ENCODE measurements around the gene WDR45B.
A peak's percentile ranks its signal among the peaks of the same experiment; 100 is the strongest.
"Not testable (repeated sequence)": the region's sequence is repeated elsewhere in the genome, so short reads cannot be mapped to it uniquely, and the experiment has no call there.

The WDR45B gene

GRCh38 chr17:82585935-82586575, 62.2 kb downstream of the WDR45B start:
- DNase-seq (ENCODE audit: low read depth in 3 of 3): peak in 1 of 3 experiments; percentile 36

GRCh38 chr17:82583720-82584234, 64.5 kb downstream of the WDR45B start:
- DNase-seq (ENCODE audit: low read depth in 3 of 3): no peak

GRCh38 chr17:82582709-82583108, 65.5 kb downstream of the WDR45B start:
- DNase-seq (ENCODE audit: low read depth in 3 of 3): no peak

GRCh38 chr17:82582213-82582612, 66.0 kb downstream of the WDR45B start:
- no peak for DNase-seq (ENCODE audit: low read depth in 3 of 3)

GRCh38 chr17:82579969-82580368, 68.3 kb downstream of the WDR45B start:
- not testable (repeated sequence) for DNase-seq (ENCODE audit: low read depth in 3 of 3)

- DNase-seq (ENCODE audit: low read depth in 3 of 3): no peak
Observed at GRCh38 chr17:82577300-82577699, 70.9 kb downstream of the WDR45B start.

- not testable (repeated sequence) for DNase-seq (ENCODE audit: low read depth in 3 of 3)
Observed at GRCh38 chr17:82575581-82576221, 72.5 kb downstream of the WDR45B start.

GRCh38 chr17:82574041-82574440, 74.2 kb downstream of the WDR45B start:
- DNase-seq (ENCODE audit: low read depth in 3 of 3): no peak

- DNase-seq (ENCODE audit: low read depth in 3 of 3): no peak
Observed at GRCh38 chr17:82571855-82572254, 76.4 kb downstream of the WDR45B start.

- DNase-seq (ENCODE audit: low read depth in 3 of 3): no peak
Observed at GRCh38 chr17:82570277-82570676, 78.0 kb downstream of the WDR45B start.

GRCh38 chr17:82569621-82570020, 78.6 kb downstream of the WDR45B start:
- no peak for DNase-seq (ENCODE audit: low read depth in 3 of 3)

- DNase-seq (ENCODE audit: low read depth in 3 of 3): no peak
Observed at GRCh38 chr17:82568997-82569393, 79.2 kb downstream of the WDR45B start.

- no peak for DNase-seq (ENCODE audit: low read depth in 3 of 3)
Observed at GRCh38 chr17:82567286-82567685, 81.0 kb downstream of the WDR45B start.

GRCh38 chr17:82566129-82566960, 81.9 kb downstream of the WDR45B start:
- DNase-seq (ENCODE audit: low read depth in 3 of 3): no peak

- DNase-seq (ENCODE audit: low read depth in 3 of 3): no peak
Observed at GRCh38 chr17:82565551-82565950, 82.7 kb downstream of the WDR45B start.
